Spinal cord (tissue), 10 donors: ENCODE data around the gene ICE2. TPM values are rescaled to one million over a fixed set of nuclear protein-coding genes. Genes with fewer than 3 reads are reported as not detected.
A peak's percentile ranks its signal among the peaks of the same experiment; 100 is the strongest.

Source experiments
- DNase-seq, 6 donors: peaks; one replicate each; pipeline versions ENCODE4 v3.0.0 to v3.0.0-alpha.2; 2013 to 2015; ENCODE audit warnings: low spot score in 6 of 6, low read depth in 4 of 6
- H3K27ac ChIP-seq: one replicate; pipeline ENCODE4 v1.5.1; 2013; ENCODE audit warnings: low read depth, low read length, control low read depth
- H3K27me3 ChIP-seq: one replicate; pipeline ENCODE4 v1.6.1; 2013; ENCODE audit warnings: low read length; ENCODE audit not compliant: control insufficient read depth, insufficient read depth
- H3K36me3 ChIP-seq: one replicate; pipeline ENCODE4 v1.6.1; 2013; ENCODE audit warnings: low read length; ENCODE audit not compliant: control insufficient read depth, insufficient read depth
- H3K4me1 ChIP-seq: one replicate; pipeline ENCODE4 v1.6.1; 2013; ENCODE audit warnings: low read length; ENCODE audit not compliant: control insufficient read depth, insufficient read depth
- H3K4me3 ChIP-seq: one replicate; pipeline ENCODE4 v1.5.1; 2013; ENCODE audit warnings: low read depth, low read length, control low read depth
- H3K9me3 ChIP-seq: one replicate; pipeline ENCODE4 v1.6.1; 2013; ENCODE audit warnings: low read length; ENCODE audit not compliant: control insufficient read depth, insufficient read depth
- WGBS: methylation state at CpG from one replicate; pipeline ENCODE4 v1.1.5; 2013; ENCODE audit warnings: missing lambda C conversion rate; ENCODE audit not compliant: insufficient coverage; 5-methylcytosine and 5-hydroxymethylcytosine counted together
- polyA plus RNA-seq, 2 donors: library from polyadenylated mRNA; unstranded; fragments of 120-200 nt; gene quantifications; one replicate each; pipeline ENCODE4 v1.2.1, GENCODE V29; 2013; ENCODE audit not compliant: insufficient read length in 2 of 2
- total RNA-seq, 2 donors: library from RNA; depleted of rRNA in 1 of 2; stranded (reverse); fragments of 120-200 nt in 1 of 2; fragments of >200 nt in 1 of 2; gene quantifications; one replicate each; pipeline versions ENCODE4 v1.2.3 to v1.2.4, GENCODE V29; 2013 to 2014
- donor health status: healthy.

ICE2 gene
- total and polyA plus RNA-seq, 4 donors, result 38.7 to 63.8 (median 44.1) TPM

DNA sequence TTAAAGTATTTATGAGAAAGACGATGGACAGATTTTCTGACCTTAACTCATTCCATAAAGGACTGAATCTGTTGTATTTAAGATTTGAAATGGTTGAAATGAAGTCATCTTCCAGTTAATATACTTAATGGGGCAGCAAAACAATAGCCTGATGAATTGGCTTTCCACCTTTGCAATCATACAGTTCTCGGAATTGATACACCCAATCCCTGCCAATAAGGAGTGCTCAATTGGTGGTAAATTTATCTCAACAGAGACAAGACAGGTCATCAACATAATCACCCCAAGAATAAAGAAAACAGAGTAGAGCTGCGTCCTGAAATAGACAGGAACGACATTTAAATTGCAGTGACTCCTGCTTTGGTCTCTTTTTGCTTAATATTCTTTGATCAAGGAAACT is 92.3 kb downstream of the ICE2 start:
- Histone ChIP-seq H3K4me3 (no peak overlapping the region), H3K36me3 (no peaks in the 10 kb centered on the region), H3K9me3 (no peaks in the 10 kb centered on the region), H3K4me1 (peaks cover 6% of the 10 kb centered on the region), H3K27ac (no peak overlapping the region), H3K27me3 (no peaks in the 10 kb centered on the region)
- 60% methylated on average over 1 of the region's 4 CpGs for WGBS
- DNase-seq, result no peak

DNA sequence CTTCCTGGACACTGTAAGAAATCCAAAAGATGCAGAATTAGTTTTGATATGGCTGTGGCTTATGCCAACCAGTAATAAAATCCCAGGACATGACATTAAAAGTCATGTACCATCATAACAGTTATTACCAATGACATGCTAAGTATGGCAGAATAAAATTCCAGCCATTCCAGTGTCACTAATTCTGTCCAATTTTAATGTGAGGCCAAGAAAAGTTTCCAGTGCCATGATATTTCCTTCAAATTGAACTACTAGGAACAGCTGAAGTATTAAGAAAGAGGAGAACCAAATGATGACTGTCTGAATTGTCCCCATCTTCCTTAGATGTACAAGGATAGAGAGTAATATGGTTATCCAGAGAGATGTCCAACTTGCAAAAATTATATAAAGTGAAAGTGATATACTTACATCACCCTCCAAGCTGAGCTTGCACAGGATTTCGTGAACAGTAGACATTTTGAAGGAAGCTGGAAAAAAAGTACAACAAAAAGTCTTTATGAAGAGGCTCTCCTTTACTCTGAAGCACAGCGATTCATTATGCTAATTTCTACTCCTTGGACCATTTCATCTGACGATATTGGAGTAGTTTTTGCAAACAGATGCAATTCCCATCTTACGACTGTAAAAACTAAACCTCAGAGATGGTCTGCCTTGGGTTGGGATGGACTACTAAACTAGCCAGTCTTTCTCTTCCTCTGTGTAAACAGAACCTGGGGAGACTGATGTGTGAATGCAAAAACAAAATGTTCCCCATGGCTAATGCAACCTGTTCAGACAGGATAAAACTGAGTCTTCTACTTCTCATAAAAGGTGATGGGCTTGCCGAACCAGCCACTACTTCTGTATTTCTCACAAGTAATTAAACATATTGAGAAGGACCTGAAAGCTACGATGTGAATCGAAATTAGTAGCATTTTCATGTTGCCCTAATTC is 93.1 kb downstream of the ICE2 start:
- Histone ChIP-seq H3K36me3 (no peaks in the 10 kb centered on the region), H3K27me3 (no peaks in the 10 kb centered on the region), H3K4me1 (peaks cover under 1% of the 10 kb centered on the region), H3K4me3 (no peak overlapping the region), H3K27ac (no peak overlapping the region), H3K9me3 (no peaks in the 10 kb centered on the region)
- WGBS, result no CpG with 5 or more reads among the region's 7 CpGs
- DNase-seq, result no peak

DNA sequence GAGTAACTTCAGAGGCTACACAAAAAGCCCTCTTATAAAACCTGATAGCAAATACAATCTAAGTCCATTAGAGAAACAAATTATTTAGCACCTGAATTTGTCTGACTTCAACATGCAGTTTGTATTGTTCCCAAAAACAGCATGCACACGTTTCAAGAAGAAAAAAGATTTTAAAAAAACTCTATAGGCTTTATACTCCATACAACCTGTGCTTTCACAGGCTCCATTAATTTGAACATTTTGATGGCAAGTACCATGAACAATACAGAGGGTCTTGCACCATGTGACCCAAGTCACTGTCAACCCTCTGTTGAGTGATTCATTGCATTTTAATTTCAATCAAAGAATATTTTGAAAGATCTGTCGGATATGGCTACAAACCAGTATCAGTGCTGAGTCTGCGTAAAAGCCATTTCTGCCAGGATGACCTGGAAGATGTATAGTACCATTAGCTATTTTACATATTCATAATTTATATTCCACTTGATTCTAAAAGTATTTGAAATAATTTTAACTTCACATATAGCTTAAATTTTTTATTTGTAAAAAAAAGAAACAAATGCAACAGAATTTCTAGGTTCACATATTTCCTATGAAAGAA is 94.3 kb downstream of the ICE2 start:
- H3K4me3 ChIP-seq, result no peak overlapping the region
- H3K9me3 ChIP-seq, result no peaks in the 10 kb centered on the region
- no peaks in the 10 kb centered on the region for H3K27me3 ChIP-seq
- H3K36me3 ChIP-seq, result no peaks in the 10 kb centered on the region
- no peak overlapping the region for H3K27ac ChIP-seq
- DNase-seq, result no peak
- peaks cover 6% of the 10 kb centered on the region for H3K4me1 ChIP-seq
- WGBS, result 14% methylated on average over 1 of the region's 3 CpGs

DNA sequence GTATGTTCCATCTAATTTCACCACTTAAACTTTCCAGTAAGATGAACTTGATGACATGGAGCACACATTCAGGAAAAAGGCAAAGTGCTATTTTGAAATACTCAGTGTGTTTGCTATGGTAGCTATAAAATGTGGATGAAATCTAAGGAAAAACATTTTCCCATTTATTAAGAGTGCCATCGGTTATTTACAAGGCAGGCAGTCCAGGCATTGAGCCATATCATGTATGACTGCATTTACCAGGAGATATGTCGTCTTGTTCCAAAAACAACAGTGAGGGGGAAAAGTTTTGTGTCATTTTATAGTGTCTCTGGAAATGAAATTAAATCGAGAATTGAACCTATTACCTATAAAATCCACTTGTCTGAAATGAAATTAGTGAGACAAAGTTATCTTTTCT is 94.9 kb downstream of the ICE2 start:
- Histone ChIP-seq H3K4me3 (no peak overlapping the region), H3K36me3 (no peaks in the 10 kb centered on the region), H3K27me3 (no peaks in the 10 kb centered on the region), H3K4me1 (peaks cover 6% of the 10 kb centered on the region), H3K9me3 (no peaks in the 10 kb centered on the region), H3K27ac (no peak overlapping the region)
- no peak for DNase-seq
- no CpG with 5 or more reads among the region's 3 CpGs for WGBS

DNA sequence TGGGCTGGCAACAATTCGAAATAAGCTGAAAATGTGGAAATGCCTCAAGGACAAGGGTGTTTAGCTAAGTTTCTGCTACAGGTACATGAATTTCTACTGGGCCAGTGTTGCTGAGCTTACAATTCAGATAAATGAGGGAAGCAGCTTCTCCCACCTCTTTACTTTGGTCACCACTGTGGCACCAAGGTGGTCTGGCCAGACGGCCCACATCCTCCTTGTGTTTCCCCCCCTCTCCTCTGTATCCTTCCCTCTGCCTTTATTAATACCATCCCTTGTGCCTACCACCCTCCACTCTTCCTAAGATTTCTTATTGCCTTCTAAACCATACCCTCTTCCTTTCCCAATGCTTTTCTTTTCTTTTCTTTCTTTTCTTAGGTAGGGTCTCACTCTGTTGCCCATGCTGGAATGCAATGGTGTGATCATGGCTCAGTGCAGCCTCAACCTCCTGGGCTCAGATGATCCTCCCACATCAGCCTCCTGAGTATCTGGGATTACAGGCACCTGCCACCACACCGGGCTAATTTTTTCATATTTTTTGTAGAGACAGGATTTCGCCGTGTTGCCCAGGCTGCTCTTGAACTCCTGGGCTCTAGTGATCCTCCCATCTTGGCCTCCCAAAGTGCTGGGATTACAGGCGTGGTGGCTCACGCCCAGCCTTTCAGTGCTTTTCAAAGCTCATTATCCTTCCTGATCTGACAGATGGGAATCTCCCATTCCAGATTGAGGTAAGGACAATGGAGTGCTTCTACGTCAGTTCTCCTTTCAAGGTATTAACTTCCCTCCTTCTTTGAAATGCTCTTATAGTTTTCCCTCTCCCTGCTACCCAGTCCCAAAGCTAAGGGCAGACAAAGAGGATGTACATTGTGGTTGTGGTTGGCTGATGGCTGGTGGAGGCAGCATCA is 95.9 kb downstream of the ICE2 start:
- no peak for DNase-seq
- Histone ChIP-seq H3K4me3 (no peak overlapping the region), H3K27ac (no peak overlapping the region), H3K36me3 (no peaks in the 10 kb centered on the region), H3K9me3 (no peaks in the 10 kb centered on the region), H3K27me3 (no peaks in the 10 kb centered on the region), H3K4me1 (peaks cover 6% of the 10 kb centered on the region)
- 95% methylated on average over 6 of the region's 8 CpGs for WGBS

DNA sequence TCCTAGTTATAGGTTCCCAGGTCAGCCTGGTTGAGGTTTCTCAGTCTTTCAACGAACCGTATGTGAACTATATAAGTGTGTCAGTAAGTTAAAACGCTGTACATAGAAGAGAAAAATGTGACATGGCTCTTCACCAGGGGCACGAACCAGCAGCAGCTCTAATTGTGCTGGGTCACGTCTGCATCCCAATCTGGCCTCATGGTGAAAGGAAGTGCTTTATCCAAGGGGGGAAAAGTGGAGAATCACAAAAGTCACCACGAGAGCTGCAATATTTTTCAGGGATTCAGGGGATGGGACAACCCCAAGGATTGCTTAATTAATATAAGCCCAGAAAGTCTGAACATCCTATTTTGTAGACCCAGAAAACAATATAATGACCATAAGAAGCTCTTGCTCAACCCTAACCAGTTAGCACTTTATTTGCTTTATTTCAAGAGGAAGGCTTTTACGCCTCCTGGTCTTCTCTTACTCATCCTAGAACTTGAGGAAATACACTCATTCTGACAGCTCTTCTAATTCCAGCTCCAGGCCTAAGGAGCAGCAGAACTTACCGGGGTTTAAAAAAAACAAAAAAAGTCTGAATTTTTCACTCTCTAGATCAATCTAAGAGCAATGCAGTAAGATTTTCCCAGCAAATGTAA is 97.7 kb downstream of the ICE2 start:
- H3K4me3 ChIP-seq, result no peak overlapping the region
- whole genome bisulfite sequencing, result 94% methylated on average over 6 of the region's 8 CpGs
- no peak overlapping the region for H3K27ac ChIP-seq
- no peak for DNase-seq
- H3K36me3 ChIP-seq, result no peaks in the 10 kb centered on the region
- peaks cover 6% of the 10 kb centered on the region for H3K4me1 ChIP-seq
- no peaks in the 10 kb centered on the region for H3K9me3 ChIP-seq
- H3K27me3 ChIP-seq, result no peaks in the 10 kb centered on the region

DNA sequence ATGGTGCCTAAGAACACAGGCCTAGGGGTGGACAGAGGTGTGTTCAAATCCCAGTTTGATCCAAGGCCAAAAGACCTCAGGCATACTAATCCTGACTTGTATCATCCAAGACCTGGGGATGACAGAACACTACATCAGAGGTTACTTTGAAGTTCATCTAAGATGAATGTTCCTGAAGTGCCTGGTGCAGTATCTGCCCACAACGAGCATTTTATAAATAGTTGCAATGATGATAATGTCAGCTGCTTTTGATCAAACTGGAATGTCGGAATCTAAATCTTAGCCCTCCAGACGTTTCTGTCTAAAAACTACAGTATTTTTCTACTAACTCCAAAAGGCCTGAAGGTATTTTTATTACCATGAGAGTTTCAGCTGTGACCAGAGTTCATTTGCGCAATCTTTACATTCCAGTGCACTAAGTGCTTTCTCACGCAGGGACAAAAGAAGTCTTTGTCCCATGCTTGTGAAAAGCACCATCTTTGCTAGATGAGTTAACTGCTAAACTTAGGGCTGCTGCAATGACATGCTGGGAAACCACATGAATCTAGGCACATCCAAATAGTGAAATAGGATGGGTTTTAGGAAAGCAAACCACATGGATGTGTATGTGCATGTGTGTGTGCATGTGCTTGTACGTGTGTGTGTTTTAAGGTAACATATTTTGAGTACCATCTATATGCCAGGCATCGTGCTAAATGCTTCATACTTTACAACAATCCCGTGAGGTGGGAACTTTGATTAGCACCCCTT is 99.2 kb downstream of the ICE2 start:
- no peaks in the 10 kb centered on the region for H3K9me3 ChIP-seq
- peak overlapping the region; percentile 75 for H3K27ac ChIP-seq
- no peaks in the 10 kb centered on the region for H3K36me3 ChIP-seq
- peaks cover 12% of the 10 kb centered on the region for H3K4me1 ChIP-seq
- 57% methylated on average over 3 of the region's 8 CpGs for WGBS
- peak in 2 of 6 donors; percentile 50 to 53 for DNase-seq
- H3K4me3 ChIP-seq, result no peak overlapping the region
- no peaks in the 10 kb centered on the region for H3K27me3 ChIP-seq

DNA sequence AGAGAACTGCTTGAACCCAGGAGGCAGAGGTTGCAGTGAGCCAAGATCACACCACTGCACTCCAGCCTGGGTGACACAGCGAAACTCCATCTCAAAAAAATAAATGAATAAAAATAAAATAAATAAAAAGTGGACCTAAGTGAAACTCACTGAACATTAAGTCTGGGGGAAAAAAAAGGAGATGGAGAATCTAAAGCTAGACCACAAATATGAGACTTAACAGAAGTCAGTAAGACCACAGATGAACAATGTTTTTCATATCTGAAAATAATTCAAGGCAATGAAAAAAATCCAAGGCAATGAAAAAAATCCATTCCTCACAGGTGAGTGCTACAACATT is 99.8 kb downstream of the ICE2 start:
- DNase-seq, result no peak
- H3K27ac ChIP-seq, result peak overlapping the region; percentile 75
- H3K4me1 ChIP-seq, result peaks cover 15% of the 10 kb centered on the region
- H3K36me3 ChIP-seq, result no peaks in the 10 kb centered on the region
- H3K9me3 ChIP-seq, result no peaks in the 10 kb centered on the region
- WGBS, result no CpG with 5 or more reads among the region's 1 CpG
- no peak overlapping the region for H3K4me3 ChIP-seq
- H3K27me3 ChIP-seq, result no peaks in the 10 kb centered on the region

DNA sequence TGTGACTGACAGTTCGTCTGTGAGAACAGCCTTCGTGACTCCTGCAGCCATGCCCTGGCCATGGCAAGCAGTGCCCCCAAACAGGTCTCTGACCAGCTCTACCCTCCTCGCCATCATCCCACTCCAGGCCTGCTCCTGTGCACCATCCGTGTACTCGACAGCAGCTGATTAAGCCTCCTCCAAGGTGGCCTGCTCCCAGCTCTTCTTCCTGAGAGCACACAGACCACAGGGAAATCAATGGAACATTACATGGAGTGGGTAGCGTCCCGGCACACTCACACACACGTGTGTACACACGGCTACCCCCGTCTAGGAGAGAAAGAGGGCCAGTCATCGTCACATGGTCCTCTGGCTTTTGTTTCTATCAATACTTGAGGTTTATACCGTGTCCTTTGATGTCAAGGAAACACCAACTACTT is 102.3 kb downstream of the ICE2 start:
- Histone ChIP-seq H3K27ac (no peak overlapping the region), H3K36me3 (no peaks in the 10 kb centered on the region), H3K9me3 (no peaks in the 10 kb centered on the region), H3K4me3 (no peak overlapping the region), H3K27me3 (no peaks in the 10 kb centered on the region), H3K4me1 (peaks cover 22% of the 10 kb centered on the region)
- DNase-seq, result no peak
- 98% methylated on average over 9 of the region's 12 CpGs for WGBS
